ENCODE results near the gene NELFE. TPM values are rescaled to one million over a fixed set of nuclear protein-coding genes. Genes with fewer than 3 reads are reported as not detected.

NELFE gene
- polyA plus RNA-seq, 1 donor (not counting 4 experiments of a cell fraction or from before 2014, with no cell fraction given) = 51.9 TPM

DNA sequence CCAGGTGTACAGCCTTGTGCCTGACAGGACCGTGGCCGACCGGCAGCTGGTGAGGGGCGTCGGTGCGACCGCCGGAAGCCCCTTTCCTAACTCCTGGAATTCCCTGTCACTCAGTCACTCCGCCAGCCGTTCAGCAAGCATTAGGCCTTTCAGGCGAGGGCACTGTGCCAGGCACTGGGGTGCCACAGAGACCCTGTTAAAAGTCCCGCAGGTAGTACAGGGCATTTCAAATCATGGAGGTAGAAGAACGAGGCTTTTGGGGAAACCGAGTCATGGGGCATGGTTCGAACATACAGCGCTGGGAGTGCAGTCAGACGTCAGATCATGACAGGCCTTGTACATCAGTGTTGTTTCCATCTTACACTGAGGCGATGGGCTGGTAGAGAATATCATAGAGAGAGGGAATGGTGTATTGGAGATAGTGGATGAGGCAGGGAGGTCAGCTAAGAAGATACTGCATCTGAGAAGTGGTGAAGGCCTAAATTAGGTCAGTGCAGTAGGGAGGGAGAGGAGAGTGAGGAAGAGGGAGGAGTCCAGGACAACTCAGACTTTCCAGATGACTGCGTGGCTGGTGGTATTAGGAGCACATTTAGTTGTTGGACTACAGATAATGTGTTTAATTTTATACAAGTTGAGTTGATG is 14.1 kb upstream of the NELFE start:
- TF ChIP-seq, protein P1, sequence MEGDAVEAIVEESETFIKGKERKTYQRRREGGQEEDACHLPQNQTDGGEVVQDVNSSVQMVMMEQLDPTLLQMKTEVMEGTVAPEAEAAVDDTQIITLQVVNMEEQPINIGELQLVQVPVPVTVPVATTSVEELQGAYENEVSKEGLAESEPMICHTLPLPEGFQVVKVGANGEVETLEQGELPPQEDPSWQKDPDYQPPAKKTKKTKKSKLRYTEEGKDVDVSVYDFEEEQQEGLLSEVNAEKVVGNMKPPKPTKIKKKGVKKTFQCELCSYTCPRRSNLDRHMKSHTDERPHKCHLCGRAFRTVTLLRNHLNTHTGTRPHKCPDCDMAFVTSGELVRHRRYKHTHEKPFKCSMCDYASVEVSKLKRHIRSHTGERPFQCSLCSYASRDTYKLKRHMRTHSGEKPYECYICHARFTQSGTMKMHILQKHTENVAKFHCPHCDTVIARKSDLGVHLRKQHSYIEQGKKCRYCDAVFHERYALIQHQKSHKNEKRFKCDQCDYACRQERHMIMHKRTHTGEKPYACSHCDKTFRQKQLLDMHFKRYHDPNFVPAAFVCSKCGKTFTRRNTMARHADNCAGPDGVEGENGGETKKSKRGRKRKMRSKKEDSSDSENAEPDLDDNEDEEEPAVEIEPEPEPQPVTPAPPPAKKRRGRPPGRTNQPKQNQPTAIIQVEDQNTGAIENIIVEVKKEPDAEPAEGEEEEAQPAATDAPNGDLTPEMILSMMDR (optimal IDR thresholded peaks at IDR 0.05 in 1 of 3, IDR thresholded peaks at IDR 0.05 in 1 of 3, conservative IDR thresholded peaks at IDR 0.05 in 1 of 3; ENCODE audit: extremely low read depth in 1 of 3, insufficient read depth in 2 of 3, low read length in 3 of 3) = no peak
- Histone ChIP-seq H3K9me1 (ENCODE audit: control insufficient read depth, extremely low read depth, insufficient read depth, low read length) (no peaks in the 10 kb centered on the region), H3K4me2 (ENCODE audit: control insufficient read depth, extremely low read depth, insufficient read depth, low read depth, low read length) (peak overlapping the region; percentile 88), H3K36me3 (ENCODE audit: control insufficient read depth in 2 of 2, extremely low read depth in 1 of 2, insufficient read depth in 2 of 2, low read length in 2 of 2) (peaks cover 3 to 15% of the 10 kb centered on the region in 2 experiments), H3K79me2 (ENCODE audit: control insufficient read depth, insufficient read depth, low read length) (peaks cover 28% of the 10 kb centered on the region), H3K4me1 (ENCODE audit: control insufficient read depth, extremely low read depth, insufficient read depth, low read length) (peaks cover 18% of the 10 kb centered on the region), H3K27me3 (ENCODE audit: control insufficient read depth, extremely low read depth, insufficient read depth, low read length) (no peaks in the 10 kb centered on the region), H3K9me3 (ENCODE audit: control insufficient read depth, low read depth, low read length) (no peaks in the 10 kb centered on the region), H3K9ac (ENCODE audit: control insufficient read depth, extremely low read depth, insufficient read depth, low read length) (peak overlapping the region; percentile 96), H2AFZ (ENCODE audit: control insufficient read depth, low read length) (peak overlapping the region; percentile 92), H3K27ac (ENCODE audit: control insufficient read depth, insufficient read depth, low read length) (peak overlapping the region; percentile 98), H3K4me3 (ENCODE audit: control insufficient read depth in 2 of 3, extremely low read depth in 1 of 3, insufficient read depth in 2 of 3, low read depth in 1 of 3, low read length in 3 of 3) (peak overlapping the region; percentile 72 to 95 (median 89)), H4K20me1 (ENCODE audit: control insufficient read depth, extremely low read depth, insufficient read depth, low read length) (no peaks in the 10 kb centered on the region)
- FAIRE-seq = no peak
- dilution Hi-C loops (cut with MboI; ENCODE audit: extremely low pct_ligation_motif_present, low sequenced_read_pairs) = no loop called here
- DNase-seq (ENCODE audit: low read depth, low spot score) = peak; percentile 17

DNA sequence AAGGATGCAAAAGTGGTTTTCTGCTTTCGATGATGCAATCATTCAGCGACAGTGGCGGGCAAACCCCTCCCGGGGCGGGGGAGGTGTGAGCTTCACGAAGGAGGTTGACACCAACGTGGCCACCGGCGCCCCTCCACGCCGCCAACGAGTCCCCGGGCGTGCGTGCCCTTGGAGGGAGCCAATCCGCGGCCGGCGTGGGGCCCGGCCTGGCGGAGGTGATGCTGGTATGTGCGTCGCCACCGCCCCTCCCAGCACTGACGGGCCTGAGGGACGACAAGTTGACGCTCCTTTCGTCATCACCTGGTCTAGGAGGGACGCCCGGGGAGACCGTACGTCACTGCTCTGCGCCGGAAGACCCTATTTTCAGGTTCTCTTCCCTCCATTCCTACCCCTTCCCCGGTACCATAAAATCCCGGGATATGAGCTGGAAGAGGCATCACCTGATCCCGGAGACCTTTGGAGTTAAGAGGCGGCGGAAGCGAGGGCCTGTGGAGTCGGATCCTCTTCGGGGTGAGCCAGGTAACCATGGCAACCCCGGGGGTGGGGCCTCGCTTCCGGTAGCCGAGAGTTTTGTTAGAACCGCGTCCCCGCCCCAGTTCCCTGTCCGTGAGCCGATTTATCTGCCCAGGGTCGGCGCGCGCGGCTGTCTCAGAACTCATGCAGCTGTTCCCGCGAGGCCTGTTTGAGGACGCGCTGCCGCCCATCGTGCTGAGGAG is 13.4 kb upstream of the NELFE start, which contains the start of gene DXO:
Gene DXO, minus strand, starts transcription at position 146 of the 716 bp plus-strand sequence. CDS start 463 bp downstream, outside the sequence.
- TF ChIP-seq EZH2 (IDR thresholded peaks at IDR 0.05; ENCODE audit: low read length) = no peak
- TF ChIP-seq, protein P1 (optimal IDR thresholded peaks at IDR 0.05 in 1 of 3, IDR thresholded peaks at IDR 0.05 in 1 of 3, conservative IDR thresholded peaks at IDR 0.05 in 1 of 3; ENCODE audit: extremely low read depth in 1 of 3, insufficient read depth in 2 of 3, low read length in 3 of 3) = no peak
- dilution Hi-C loops (cut with MboI; ENCODE audit: extremely low pct_ligation_motif_present, low sequenced_read_pairs) = no loop called here
- peak within 1 kb of the TSS; percentile 96 for H3K9ac ChIP-seq (ENCODE audit: control insufficient read depth, extremely low read depth, insufficient read depth, low read length)
- peak; percentile 29 for FAIRE-seq
- H3K4me2 ChIP-seq (ENCODE audit: control insufficient read depth, extremely low read depth, insufficient read depth, low read depth, low read length) = peak within 1 kb of the TSS; percentile 88
- H3K9me1 ChIP-seq (ENCODE audit: control insufficient read depth, extremely low read depth, insufficient read depth, low read length) = no peaks in the 10 kb centered on the region
- peaks cover 28% of the 10 kb centered on the region for H3K79me2 ChIP-seq (ENCODE audit: control insufficient read depth, insufficient read depth, low read length)
- H3K4me1 ChIP-seq (ENCODE audit: control insufficient read depth, extremely low read depth, insufficient read depth, low read length) = peaks cover 18% of the 10 kb centered on the region
- no peaks in the 10 kb centered on the region for H3K9me3 ChIP-seq (ENCODE audit: control insufficient read depth, low read depth, low read length)
- peaks cover 6 to 21% of the 10 kb centered on the region in 2 experiments for H3K36me3 ChIP-seq (ENCODE audit: control insufficient read depth in 2 of 2, extremely low read depth in 1 of 2, insufficient read depth in 2 of 2, low read length in 2 of 2)
- H3K27me3 ChIP-seq (ENCODE audit: control insufficient read depth, extremely low read depth, insufficient read depth, low read length) = no peaks in the 10 kb centered on the region
- H4K20me1 ChIP-seq (ENCODE audit: control insufficient read depth, extremely low read depth, insufficient read depth, low read length) = no peaks in the 10 kb centered on the region
- peak within 1 kb of the TSS; percentile 72 to 95 (median 89) for H3K4me3 ChIP-seq (ENCODE audit: control insufficient read depth in 2 of 3, extremely low read depth in 1 of 3, insufficient read depth in 2 of 3, low read depth in 1 of 3, low read length in 3 of 3)
- peak within 1 kb of the TSS; percentile 98 for H3K27ac ChIP-seq (ENCODE audit: control insufficient read depth, insufficient read depth, low read length)
- H2AFZ ChIP-seq (ENCODE audit: control insufficient read depth, low read length) = peak within 1 kb of the TSS; percentile 92
- DNase-seq (ENCODE audit: low read depth, low spot score) = peak; percentile 95

All from keratinocyte (primary cell).